WTC11 (cell line): ENCODE data around the gene NR1H3. TPM values are rescaled to one million over a fixed set of nuclear protein-coding genes. Genes with fewer than 3 reads are reported as not detected.
A peak's percentile ranks its signal among the peaks of the same experiment; 100 is the strongest.

Source experiments
- ATAC-seq: fragments of 200-7000 bp; cut with Tn5 transposase; 2 replicates; pipeline ENCODE4 v1.10.0; 2021; ENCODE audit warnings: mild to moderate bottlenecking, moderate library complexity
- CTCF ChIA-PET: fragments of 300-600 bp; sonication (Branson Sonifier 250); formaldehyde crosslinking; loops from one replicate; lab custom pipeline; 2021; ENCODE audit warnings: antibody characterized with exemption; lab: Charles Lee
- POLR2A ChIA-PET: fragments of 350-600 bp; sonication (Branson Sonifier 250); formaldehyde crosslinking; loops from one replicate; lab custom pipeline; 2021; ENCODE audit warnings: antibody characterized with exemption; lab: Charles Lee
- DNase-seq: peaks from one replicate; pipeline ENCODE4 v3.0.0; 2021; ENCODE audit warnings: low spot score
- H3K27ac Mint-ChIP-seq: 2 replicates; pipeline ENCODE4 v1.8.0; 2021; ENCODE audit warnings: mixed read lengths
- H3K27me3 Mint-ChIP-seq: 2 replicates; pipeline ENCODE4 v1.8.0; 2021; ENCODE audit warnings: low read depth, mild to moderate bottlenecking, moderate library complexity, mixed read lengths
- H3K36me3 Mint-ChIP-seq: 2 replicates; pipeline ENCODE4 v1.8.0; 2021; ENCODE audit warnings: mixed read lengths
- H3K4me1 Mint-ChIP-seq: 2 replicates; pipeline ENCODE4 v1.8.0; 2022; ENCODE audit warnings: mixed read lengths
- H3K4me3 Mint-ChIP-seq: 2 replicates; pipeline ENCODE4 v1.8.0; 2021; ENCODE audit warnings: mild to moderate bottlenecking, moderate library complexity, mixed read lengths
- H3K9me3 Mint-ChIP-seq: 2 replicates; pipeline ENCODE4 v1.8.0; 2021; ENCODE audit warnings: mixed read lengths
- AFF4 ChIP-seq: sonication (generic); formaldehyde crosslinking; IDR thresholded peaks from 2 replicates; pipeline ENCODE4 v1.8.1; 2023; ENCODE audit warnings: mild to moderate bottlenecking, missing genetic modification reagents, borderline replicate concordance
- E2F1 ChIP-seq: sonication (generic); formaldehyde crosslinking; IDR thresholded peaks from 2 replicates; pipeline ENCODE4 v1.8.0; 2022; ENCODE audit warnings: mild to moderate bottlenecking, missing genetic modification reagents
- ERG ChIP-seq: fragments of 250-450 bp; sonication (Bioruptor Pico); IDR thresholded peaks from 2 replicates; pipeline ENCODE4 v1.8.0; 2021; ENCODE audit warnings: mild to moderate bottlenecking
- GABPB1 ChIP-seq: sonication (generic); formaldehyde crosslinking; IDR thresholded peaks from 2 replicates; pipeline ENCODE4 v1.8.1; 2023; ENCODE audit warnings: mild to moderate bottlenecking, missing genetic modification reagents
- JAZF1 ChIP-seq: fragments of 250-450 bp; sonication (Bioruptor Pico); IDR thresholded peaks from 2 replicates; pipeline ENCODE4 v1.9.0; 2021; ENCODE audit warnings: moderate library complexity, mild to moderate bottlenecking, inconsistent platforms
- MXD4 ChIP-seq: fragments of 250-450 bp; sonication (Bioruptor Pico); IDR thresholded peaks from 2 replicates; pipeline ENCODE4 v1.8.0; 2021; ENCODE audit warnings: mild to moderate bottlenecking, moderate library complexity, borderline replicate concordance
- SMAD3 ChIP-seq: sonication (generic); formaldehyde crosslinking; IDR thresholded peaks from 2 replicates; pipeline ENCODE4 v1.8.0; 2022; ENCODE audit warnings: missing genetic modification reagents, mild to moderate bottlenecking, borderline replicate concordance
- USF2 ChIP-seq: sonication (generic); formaldehyde crosslinking; IDR thresholded peaks from 2 replicates; pipeline ENCODE4 v1.8.1; 2023; ENCODE audit warnings: mild to moderate bottlenecking, missing genetic modification reagents, moderate library complexity
- ZNF138 ChIP-seq: sonication (generic); formaldehyde crosslinking; conservative IDR thresholded peaks from 2 replicates; pipeline ENCODE4 v1.8.1; 2022; ENCODE audit warnings: mild to moderate bottlenecking, moderate library complexity, missing genetic modification reagents
- ZNF512 ChIP-seq: sonication (generic); formaldehyde crosslinking; IDR thresholded peaks from 2 replicates; pipeline ENCODE4 v1.8.1; 2022; ENCODE audit warnings: missing genetic modification reagents, borderline replicate concordance
- total RNA-seq: library from RNA; stranded (reverse); gene quantifications from 3 replicates; pipeline ENCODE4 v1.2.3, GENCODE V29; 2021
- TF ChIP-seq, protein P1 (sequence below): sonication (generic); formaldehyde crosslinking; IDR thresholded peaks from 2 replicates; pipeline ENCODE4 v1.8.0; 2023; ENCODE audit warnings: mild to moderate bottlenecking, missing genetic modification reagents
- TF ChIP-seq, protein P2 (sequence below): sonication (generic); formaldehyde crosslinking; conservative IDR thresholded peaks from 2 replicates; pipeline ENCODE4 v1.8.1; 2023; ENCODE audit warnings: mild to moderate bottlenecking, low read depth, missing genetic modification reagents, moderate library complexity

NR1H3 gene
- total RNA-seq, 1 experiment from 2014 or later, result 26.3 TPM

DNA sequence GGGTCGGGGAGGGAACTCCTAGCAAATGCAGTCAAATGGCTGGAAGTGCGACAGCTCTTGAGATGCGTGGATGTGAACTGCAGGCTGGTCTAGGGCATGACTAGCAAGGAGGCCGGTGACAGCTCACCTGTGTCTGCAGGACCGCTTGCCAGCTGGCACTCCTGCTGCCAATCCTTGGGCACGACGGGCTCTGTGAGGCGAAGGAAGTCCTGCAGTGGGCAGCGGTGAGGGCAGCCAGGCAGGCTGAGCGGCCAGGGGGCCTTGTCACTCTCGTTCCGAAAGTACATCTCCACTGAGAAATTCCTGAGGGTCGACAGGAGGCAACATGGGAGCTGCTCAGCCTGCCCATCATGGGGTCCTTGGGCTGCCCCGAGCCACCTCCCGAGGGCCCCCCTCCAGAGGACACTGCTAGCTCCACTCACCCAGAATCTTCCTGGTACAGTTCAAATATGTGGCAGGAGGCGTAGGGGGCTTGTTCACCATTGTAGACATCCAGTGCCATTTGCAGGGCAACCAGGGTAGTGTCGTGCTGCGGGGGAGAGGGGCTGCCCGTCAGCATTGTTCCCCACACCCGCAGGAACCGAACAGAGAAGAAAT lies 15.1 kb upstream of the NR1H3 start:
- ChIA-PET CTCF (interaction anchor here (0.5 to 2.0 kb wide), 5 partner anchors 9 to 238 kb away, joined by 3 to 12 read pairs (median 3); partner anchors contain the start of gene NR1H3), POLR2A (interaction anchor here (2.2 kb wide), 1 partner anchor 28 kb away, joined by 8 read pairs; the partner anchor contains the start of gene DDB2)
- ATAC-seq, result no peak
- Mint-ChIP-seq H3K27me3 (no peaks in the 10 kb centered on the region), H3K4me1 (no peaks in the 10 kb centered on the region), H3K27ac (no peak overlapping the region), H3K4me3 (no peak overlapping the region), H3K9me3 (no peaks in the 10 kb centered on the region), H3K36me3 (peaks cover 42% of the 10 kb centered on the region)
- no peak for DNase-seq
- TF ChIP-seq GABPB1 (CRISPR knock-in tag) (no peak), ZNF138 (CRISPR knock-in tag) (no peak), ERG (CRISPR knock-in tag) (no peak), ZNF512 (CRISPR knock-in tag) (no peak), SMAD3 (CRISPR knock-in tag) (no peak), AFF4 (CRISPR knock-in tag) (no peak)
- TF ChIP-seq, all 79 proteins: peak for 0

GRCh38 chr11:47243454-47243853 lies 14.3 kb upstream of the NR1H3 start:
- H3K4me1 Mint-ChIP-seq, result peaks cover 4% of the 10 kb centered on the region
- H3K27me3 Mint-ChIP-seq, result no peaks in the 10 kb centered on the region
- TF ChIP-seq GABPB1 (CRISPR knock-in tag), result peak; percentile 63
- TF ChIP-seq JAZF1 (CRISPR knock-in tag), result no peak
- TF ChIP-seq, all 79 proteins: peak for 1
- ChIA-PET POLR2A (interaction anchor here (2.2 kb wide), 1 partner anchor 29 kb away, joined by 8 read pairs; the partner anchor contains the start of gene DDB2), CTCF (interaction anchor here (1.0 to 1.5 kb wide), 3 partner anchors 14 to 111 kb away, joined by 3 to 5 read pairs (median 3); partner anchors contain the start of gene NR1H3)
- Mint-ChIP-seq H3K27ac (0 out of 2 replicates have a peak overlapping the region, but pooled peaks have one; percentile 68), H3K4me3 (no peak overlapping the region), H3K9me3 (no peaks in the 10 kb centered on the region), H3K36me3 (peaks cover 36% of the 10 kb centered on the region)
- ATAC-seq, result no peak
- DNase-seq, result no peak

DNA sequence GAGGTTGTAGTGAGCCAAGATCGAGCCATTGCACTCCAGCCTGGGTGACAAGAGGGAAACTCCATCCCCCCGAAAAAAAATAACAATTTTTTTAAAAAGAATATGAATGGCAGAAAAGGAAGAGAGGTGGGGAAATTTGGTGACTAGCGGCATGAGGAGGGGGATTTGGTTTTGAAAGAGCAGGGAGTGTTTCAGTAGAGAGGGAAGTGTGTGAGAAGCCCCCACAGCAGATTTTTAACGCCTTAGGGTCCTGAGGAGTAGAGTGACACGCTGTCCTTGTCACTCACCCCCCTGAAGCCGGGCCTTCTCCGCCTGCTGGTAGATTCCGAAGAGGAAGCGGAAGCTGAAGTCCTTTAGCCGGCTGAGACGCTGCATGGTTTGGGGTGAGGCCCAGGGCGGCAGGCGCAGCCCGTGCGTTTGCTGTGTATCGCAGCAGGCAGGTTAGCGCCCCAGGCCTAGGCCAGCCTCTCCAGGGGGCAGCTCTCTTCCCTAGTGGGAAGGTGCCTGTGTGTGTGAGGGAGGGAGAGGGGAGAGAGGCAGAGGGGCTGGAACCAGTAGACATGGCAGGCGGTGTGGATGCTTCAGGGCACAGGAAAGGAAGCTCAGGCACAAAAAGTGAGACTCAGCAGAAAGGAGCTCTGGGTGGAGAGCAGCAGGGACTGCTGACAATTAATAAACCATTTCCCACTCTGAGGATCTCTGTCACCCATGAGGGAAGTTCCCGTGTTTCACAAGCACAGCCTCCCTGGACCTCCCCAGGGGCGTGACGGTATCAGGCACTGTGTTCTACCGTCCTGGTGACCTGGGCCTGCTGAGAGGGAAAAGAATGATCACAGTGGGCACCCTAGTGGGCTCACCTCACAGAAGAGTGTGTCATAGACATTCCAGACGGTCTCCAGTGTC lies 13.1 kb upstream of the NR1H3 start:
- H3K4me3 Mint-ChIP-seq, result no peak overlapping the region
- peaks cover 9% of the 10 kb centered on the region for H3K4me1 Mint-ChIP-seq
- H3K36me3 Mint-ChIP-seq, result peaks cover 30% of the 10 kb centered on the region
- CTCF ChIA-PET, result interaction anchor here (1.5 kb wide), 1 partner anchor 13 kb away, joined by 5 read pairs; the partner anchor contains the start of gene NR1H3
- POLR2A ChIA-PET, result interaction anchor here (1.3 kb wide), 1 partner anchor 15 kb away, joined by 3 read pairs; no protein-coding TSS in a partner anchor
- no peaks in the 10 kb centered on the region for H3K27me3 Mint-ChIP-seq
- 0 out of 2 replicates have a peak overlapping the region, but pooled peaks have one; percentile 31 for H3K27ac Mint-ChIP-seq
- ATAC-seq (no peak), DNase-seq (no peak)
- H3K9me3 Mint-ChIP-seq, result no peaks in the 10 kb centered on the region
- TF ChIP-seq E2F1 (CRISPR knock-in tag), result no peak
- TF ChIP-seq USF2 (CRISPR knock-in tag), result no peak
- no peak for TF ChIP-seq MXD4 (CRISPR knock-in tag)
- TF ChIP-seq, protein P1, sequence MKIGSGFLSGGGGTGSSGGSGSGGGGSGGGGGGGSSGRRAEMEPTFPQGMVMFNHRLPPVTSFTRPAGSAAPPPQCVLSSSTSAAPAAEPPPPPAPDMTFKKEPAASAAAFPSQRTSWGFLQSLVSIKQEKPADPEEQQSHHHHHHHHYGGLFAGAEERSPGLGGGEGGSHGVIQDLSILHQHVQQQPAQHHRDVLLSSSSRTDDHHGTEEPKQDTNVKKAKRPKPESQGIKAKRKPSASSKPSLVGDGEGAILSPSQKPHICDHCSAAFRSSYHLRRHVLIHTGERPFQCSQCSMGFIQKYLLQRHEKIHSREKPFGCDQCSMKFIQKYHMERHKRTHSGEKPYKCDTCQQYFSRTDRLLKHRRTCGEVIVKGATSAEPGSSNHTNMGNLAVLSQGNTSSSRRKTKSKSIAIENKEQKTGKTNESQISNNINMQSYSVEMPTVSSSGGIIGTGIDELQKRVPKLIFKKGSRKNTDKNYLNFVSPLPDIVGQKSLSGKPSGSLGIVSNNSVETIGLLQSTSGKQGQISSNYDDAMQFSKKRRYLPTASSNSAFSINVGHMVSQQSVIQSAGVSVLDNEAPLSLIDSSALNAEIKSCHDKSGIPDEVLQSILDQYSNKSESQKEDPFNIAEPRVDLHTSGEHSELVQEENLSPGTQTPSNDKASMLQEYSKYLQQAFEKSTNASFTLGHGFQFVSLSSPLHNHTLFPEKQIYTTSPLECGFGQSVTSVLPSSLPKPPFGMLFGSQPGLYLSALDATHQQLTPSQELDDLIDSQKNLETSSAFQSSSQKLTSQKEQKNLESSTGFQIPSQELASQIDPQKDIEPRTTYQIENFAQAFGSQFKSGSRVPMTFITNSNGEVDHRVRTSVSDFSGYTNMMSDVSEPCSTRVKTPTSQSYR (CRISPR knock-in tag), result no peak
- TF ChIP-seq, protein P2, sequence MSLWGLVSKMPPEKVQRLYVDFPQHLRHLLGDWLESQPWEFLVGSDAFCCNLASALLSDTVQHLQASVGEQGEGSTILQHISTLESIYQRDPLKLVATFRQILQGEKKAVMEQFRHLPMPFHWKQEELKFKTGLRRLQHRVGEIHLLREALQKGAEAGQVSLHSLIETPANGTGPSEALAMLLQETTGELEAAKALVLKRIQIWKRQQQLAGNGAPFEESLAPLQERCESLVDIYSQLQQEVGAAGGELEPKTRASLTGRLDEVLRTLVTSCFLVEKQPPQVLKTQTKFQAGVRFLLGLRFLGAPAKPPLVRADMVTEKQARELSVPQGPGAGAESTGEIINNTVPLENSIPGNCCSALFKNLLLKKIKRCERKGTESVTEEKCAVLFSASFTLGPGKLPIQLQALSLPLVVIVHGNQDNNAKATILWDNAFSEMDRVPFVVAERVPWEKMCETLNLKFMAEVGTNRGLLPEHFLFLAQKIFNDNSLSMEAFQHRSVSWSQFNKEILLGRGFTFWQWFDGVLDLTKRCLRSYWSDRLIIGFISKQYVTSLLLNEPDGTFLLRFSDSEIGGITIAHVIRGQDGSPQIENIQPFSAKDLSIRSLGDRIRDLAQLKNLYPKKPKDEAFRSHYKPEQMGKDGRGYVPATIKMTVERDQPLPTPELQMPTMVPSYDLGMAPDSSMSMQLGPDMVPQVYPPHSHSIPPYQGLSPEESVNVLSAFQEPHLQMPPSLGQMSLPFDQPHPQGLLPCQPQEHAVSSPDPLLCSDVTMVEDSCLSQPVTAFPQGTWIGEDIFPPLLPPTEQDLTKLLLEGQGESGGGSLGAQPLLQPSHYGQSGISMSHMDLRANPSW (CRISPR knock-in tag), result no peak
